HepG2 (cell line): Measurements from ENCODE around the gene SPAG9. TPM values are rescaled to one million over a fixed set of nuclear protein-coding genes. Genes with fewer than 3 reads are reported as not detected.
A peak's percentile ranks its signal among the peaks of the same experiment; 100 is the strongest.

ENCODE experiments used
- ATM ChIP-seq: fragments of 450-650 bp; IDR thresholded peaks from 2 replicates; pipeline ENCODE4 v1.7.1; 2017; ENCODE audit warnings: mild to moderate bottlenecking, borderline replicate concordance
- GLI4 ChIP-seq: sonication (generic); formaldehyde crosslinking; IDR thresholded peaks from 2 replicates; pipeline ENCODE4 v1.5.1; 2020; ENCODE audit warnings: missing genetic modification reagents, mild to moderate bottlenecking, moderate library complexity, borderline replicate concordance
- KDM1A ChIP-seq: IDR thresholded peaks from 2 replicates; pipeline ENCODE4 v1.6.1; 2016; ENCODE audit warnings: missing compliant biosample characterization
- NFIB ChIP-seq: sonication (generic); formaldehyde crosslinking; IDR thresholded peaks from 2 replicates; pipeline ENCODE4 v1.9.0; 2021; ENCODE audit warnings: missing genetic modification reagents, mild to moderate bottlenecking, borderline replicate concordance
- ONECUT2 ChIP-seq: sonication (generic); formaldehyde crosslinking; IDR thresholded peaks from 2 replicates; pipeline ENCODE4 v1.4.0; 2020; ENCODE audit warnings: missing genetic modification reagents
- ZNF543 ChIP-seq: sonication (generic); formaldehyde crosslinking; IDR thresholded peaks from 2 replicates; pipeline ENCODE4 v1.4.0; 2020; ENCODE audit warnings: mild to moderate bottlenecking, missing genetic modification reagents
- ZNF557 ChIP-seq: sonication (generic); formaldehyde crosslinking; IDR thresholded peaks from 2 replicates; pipeline ENCODE4 v1.4.0; 2020; ENCODE audit warnings: missing genetic modification reagents
- ZNF567 ChIP-seq: sonication (generic); formaldehyde crosslinking; IDR thresholded peaks from 2 replicates; pipeline ENCODE4 v1.8.1; 2023; ENCODE audit warnings: mild to moderate bottlenecking, missing genetic modification reagents, borderline replicate concordance
- ZNF589 ChIP-seq: sonication (generic); formaldehyde crosslinking; conservative IDR thresholded peaks from 2 replicates; pipeline ENCODE4 v1.8.0; 2022; ENCODE audit warnings: mild to moderate bottlenecking, moderate library complexity, missing genetic modification reagents
- ZSCAN29 ChIP-seq: sonication (generic); formaldehyde crosslinking; conservative IDR thresholded peaks from 2 replicates; pipeline ENCODE4 v1.4.0; 2020; ENCODE audit warnings: mild to moderate bottlenecking, missing genetic modification reagents
- polyA plus RNA-seq, 8 experiments: library from polyadenylated mRNA; depleted of rRNA in 3 of 8; stranded (reverse) in 7 of 8; unstranded in 1 of 8; fragments of >200 nt; fragmentation: Illumina TruSeq in 4 of 8; extraction: Trizol in 4 of 8; gene quantifications; 2 replicates each; pipeline versions ENCODE4 v1.2.1 to v1.2.3, GENCODE V29; 2011 to 2016; ENCODE audit warnings: low read depth in 4 of 8, missing spikeins in 1 of 8, mixed read lengths in 1 of 8; ENCODE audit not compliant: insufficient read depth in 1 of 8
- total RNA-seq, 5 experiments: library from RNA; depleted of rRNA; stranded (reverse); fragments of >200 nt; fragmentation: Illumina TruSeq; extraction: Trizol; gene quantifications; 2 replicates each; pipeline ENCODE4 v1.2.3, GENCODE V29; 2016; ENCODE audit warnings: low read depth in 1 of 5
- TF ChIP-seq, protein P1 (sequence below): sonication (generic); formaldehyde crosslinking; IDR thresholded peaks from 2 replicates; pipeline ENCODE4 v1.5.0; 2020; ENCODE audit warnings: mild to moderate bottlenecking, missing genetic modification reagents
- TF ChIP-seq, protein P2 (sequence below): sonication (generic); formaldehyde crosslinking; conservative IDR thresholded peaks from 2 replicates; pipeline ENCODE4 v1.8.0; 2022; ENCODE audit warnings: mild to moderate bottlenecking, moderate library complexity, missing genetic modification reagents
- TF ChIP-seq, protein P3 (sequence below): sonication (generic); formaldehyde crosslinking; IDR thresholded peaks from 2 replicates; pipeline ENCODE4 v1.4.0; 2020; ENCODE audit warnings: missing genetic modification reagents, borderline replicate concordance
- TF ChIP-seq, protein P4 (sequence below): fragments of 450-650 bp; IDR thresholded peaks from 2 replicates; pipeline ENCODE4 v1.6.1; 2017; ENCODE audit warnings: mild to moderate bottlenecking
- TF ChIP-seq, protein P5 (sequence below): sonication (generic); formaldehyde crosslinking; IDR thresholded peaks from 2 replicates; pipeline ENCODE4 v1.5.0; 2020; ENCODE audit warnings: missing genetic modification reagents
- TF ChIP-seq, protein P6 (sequence below): sonication (generic); formaldehyde crosslinking; IDR thresholded peaks from 2 replicates; pipeline ENCODE4 v1.9.0; 2021; ENCODE audit warnings: missing genetic modification reagents, borderline replicate concordance

SPAG9 gene
- total and polyA plus RNA-seq, 2 of the 13 experiments (the other 11 are each of a cell fraction or from before 2014, with no cell fraction given): 43.2 to 78.6 TPM

DNA sequence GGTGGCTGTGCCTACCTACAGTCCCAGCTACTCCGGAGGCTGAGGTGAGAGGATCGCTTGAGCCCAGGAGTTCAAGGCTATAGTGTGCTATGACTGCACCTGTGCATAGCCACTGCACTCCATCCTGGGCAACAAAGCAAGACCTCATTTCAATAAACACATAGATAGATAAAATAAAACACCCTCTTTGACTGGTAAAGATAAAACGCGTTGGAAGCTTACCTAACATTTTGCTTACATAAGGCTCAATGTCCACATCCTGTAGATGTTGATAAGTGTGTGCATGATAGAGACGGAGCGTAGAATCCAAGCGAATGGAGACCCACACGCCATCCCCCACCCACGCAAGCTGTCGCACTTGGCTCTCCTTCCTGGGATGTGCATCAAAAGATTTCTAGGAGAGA is 141.1 kb downstream of the SPAG9 start (continued):
- TF ChIP-seq, protein P1, sequence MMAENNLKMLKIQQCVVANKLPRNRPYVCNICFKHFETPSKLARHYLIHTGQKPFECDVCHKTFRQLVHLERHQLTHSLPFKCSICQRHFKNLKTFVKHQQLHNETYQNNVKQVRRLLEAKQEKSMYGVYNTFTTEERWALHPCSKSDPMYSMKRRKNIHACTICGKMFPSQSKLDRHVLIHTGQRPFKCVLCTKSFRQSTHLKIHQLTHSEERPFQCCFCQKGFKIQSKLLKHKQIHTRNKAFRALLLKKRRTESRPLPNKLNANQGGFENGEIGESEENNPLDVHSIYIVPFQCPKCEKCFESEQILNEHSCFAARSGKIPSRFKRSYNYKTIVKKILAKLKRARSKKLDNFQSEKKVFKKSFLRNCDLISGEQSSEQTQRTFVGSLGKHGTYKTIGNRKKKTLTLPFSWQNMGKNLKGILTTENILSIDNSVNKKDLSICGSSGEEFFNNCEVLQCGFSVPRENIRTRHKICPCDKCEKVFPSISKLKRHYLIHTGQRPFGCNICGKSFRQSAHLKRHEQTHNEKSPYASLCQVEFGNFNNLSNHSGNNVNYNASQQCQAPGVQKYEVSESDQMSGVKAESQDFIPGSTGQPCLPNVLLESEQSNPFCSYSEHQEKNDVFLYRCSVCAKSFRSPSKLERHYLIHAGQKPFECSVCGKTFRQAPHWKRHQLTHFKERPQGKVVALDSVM (CRISPR knock-in tag): peak; percentile 99
- TF ChIP-seq, protein P2, sequence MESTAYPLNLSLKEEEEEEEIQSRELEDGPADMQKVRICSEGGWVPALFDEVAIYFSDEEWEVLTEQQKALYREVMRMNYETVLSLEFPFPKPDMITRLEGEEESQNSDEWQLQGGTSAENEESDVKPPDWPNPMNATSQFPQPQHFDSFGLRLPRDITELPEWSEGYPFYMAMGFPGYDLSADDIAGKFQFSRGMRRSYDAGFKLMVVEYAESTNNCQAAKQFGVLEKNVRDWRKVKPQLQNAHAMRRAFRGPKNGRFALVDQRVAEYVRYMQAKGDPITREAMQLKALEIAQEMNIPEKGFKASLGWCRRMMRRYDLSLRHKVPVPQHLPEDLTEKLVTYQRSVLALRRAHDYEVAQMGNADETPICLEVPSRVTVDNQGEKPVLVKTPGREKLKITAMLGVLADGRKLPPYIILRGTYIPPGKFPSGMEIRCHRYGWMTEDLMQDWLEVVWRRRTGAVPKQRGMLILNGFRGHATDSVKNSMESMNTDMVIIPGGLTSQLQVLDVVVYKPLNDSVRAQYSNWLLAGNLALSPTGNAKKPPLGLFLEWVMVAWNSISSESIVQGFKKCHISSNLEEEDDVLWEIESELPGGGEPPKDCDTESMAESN (CRISPR knock-in tag): no peak
- TF ChIP-seq ZSCAN29 (CRISPR knock-in tag) (peak; percentile 65; the same call in 1 of the 2 replicates), ZNF557 (CRISPR knock-in tag) (peak; percentile 16; the same call in 1 of the 2 replicates), ATM (no peak), ZNF589 (CRISPR knock-in tag) (no peak), ONECUT2 (CRISPR knock-in tag) (no peak), ZNF543 (no peak), GLI4 (CRISPR knock-in tag) (no peak), ZNF567 (CRISPR knock-in tag) (0 out of 2 replicates have a peak, but pooled peaks have one; percentile 32), NFIB (CRISPR knock-in tag) (no peak), KDM1A (CRISPR knock-in tag) (0 out of 2 replicates have a peak, but pooled peaks have one; percentile 9)
- TF ChIP-seq, protein P3, sequence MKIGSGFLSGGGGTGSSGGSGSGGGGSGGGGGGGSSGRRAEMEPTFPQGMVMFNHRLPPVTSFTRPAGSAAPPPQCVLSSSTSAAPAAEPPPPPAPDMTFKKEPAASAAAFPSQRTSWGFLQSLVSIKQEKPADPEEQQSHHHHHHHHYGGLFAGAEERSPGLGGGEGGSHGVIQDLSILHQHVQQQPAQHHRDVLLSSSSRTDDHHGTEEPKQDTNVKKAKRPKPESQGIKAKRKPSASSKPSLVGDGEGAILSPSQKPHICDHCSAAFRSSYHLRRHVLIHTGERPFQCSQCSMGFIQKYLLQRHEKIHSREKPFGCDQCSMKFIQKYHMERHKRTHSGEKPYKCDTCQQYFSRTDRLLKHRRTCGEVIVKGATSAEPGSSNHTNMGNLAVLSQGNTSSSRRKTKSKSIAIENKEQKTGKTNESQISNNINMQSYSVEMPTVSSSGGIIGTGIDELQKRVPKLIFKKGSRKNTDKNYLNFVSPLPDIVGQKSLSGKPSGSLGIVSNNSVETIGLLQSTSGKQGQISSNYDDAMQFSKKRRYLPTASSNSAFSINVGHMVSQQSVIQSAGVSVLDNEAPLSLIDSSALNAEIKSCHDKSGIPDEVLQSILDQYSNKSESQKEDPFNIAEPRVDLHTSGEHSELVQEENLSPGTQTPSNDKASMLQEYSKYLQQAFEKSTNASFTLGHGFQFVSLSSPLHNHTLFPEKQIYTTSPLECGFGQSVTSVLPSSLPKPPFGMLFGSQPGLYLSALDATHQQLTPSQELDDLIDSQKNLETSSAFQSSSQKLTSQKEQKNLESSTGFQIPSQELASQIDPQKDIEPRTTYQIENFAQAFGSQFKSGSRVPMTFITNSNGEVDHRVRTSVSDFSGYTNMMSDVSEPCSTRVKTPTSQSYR: peak; percentile 79
- TF ChIP-seq, protein P4, sequence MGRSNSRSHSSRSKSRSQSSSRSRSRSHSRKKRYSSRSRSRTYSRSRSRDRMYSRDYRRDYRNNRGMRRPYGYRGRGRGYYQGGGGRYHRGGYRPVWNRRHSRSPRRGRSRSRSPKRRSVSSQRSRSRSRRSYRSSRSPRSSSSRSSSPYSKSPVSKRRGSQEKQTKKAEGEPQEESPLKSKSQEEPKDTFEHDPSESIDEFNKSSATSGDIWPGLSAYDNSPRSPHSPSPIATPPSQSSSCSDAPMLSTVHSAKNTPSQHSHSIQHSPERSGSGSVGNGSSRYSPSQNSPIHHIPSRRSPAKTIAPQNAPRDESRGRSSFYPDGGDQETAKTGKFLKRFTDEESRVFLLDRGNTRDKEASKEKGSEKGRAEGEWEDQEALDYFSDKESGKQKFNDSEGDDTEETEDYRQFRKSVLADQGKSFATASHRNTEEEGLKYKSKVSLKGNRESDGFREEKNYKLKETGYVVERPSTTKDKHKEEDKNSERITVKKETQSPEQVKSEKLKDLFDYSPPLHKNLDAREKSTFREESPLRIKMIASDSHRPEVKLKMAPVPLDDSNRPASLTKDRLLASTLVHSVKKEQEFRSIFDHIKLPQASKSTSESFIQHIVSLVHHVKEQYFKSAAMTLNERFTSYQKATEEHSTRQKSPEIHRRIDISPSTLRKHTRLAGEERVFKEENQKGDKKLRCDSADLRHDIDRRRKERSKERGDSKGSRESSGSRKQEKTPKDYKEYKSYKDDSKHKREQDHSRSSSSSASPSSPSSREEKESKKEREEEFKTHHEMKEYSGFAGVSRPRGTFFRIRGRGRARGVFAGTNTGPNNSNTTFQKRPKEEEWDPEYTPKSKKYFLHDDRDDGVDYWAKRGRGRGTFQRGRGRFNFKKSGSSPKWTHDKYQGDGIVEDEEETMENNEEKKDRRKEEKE: no peak
- TF ChIP-seq, protein P5, sequence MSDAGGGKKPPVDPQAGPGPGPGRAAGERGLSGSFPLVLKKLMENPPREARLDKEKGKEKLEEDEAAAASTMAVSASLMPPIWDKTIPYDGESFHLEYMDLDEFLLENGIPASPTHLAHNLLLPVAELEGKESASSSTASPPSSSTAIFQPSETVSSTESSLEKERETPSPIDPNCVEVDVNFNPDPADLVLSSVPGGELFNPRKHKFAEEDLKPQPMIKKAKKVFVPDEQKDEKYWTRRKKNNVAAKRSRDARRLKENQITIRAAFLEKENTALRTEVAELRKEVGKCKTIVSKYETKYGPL (CRISPR knock-in tag): peak; percentile 76; the same call in 1 of the 2 replicates
- TF ChIP-seq, protein P6, sequence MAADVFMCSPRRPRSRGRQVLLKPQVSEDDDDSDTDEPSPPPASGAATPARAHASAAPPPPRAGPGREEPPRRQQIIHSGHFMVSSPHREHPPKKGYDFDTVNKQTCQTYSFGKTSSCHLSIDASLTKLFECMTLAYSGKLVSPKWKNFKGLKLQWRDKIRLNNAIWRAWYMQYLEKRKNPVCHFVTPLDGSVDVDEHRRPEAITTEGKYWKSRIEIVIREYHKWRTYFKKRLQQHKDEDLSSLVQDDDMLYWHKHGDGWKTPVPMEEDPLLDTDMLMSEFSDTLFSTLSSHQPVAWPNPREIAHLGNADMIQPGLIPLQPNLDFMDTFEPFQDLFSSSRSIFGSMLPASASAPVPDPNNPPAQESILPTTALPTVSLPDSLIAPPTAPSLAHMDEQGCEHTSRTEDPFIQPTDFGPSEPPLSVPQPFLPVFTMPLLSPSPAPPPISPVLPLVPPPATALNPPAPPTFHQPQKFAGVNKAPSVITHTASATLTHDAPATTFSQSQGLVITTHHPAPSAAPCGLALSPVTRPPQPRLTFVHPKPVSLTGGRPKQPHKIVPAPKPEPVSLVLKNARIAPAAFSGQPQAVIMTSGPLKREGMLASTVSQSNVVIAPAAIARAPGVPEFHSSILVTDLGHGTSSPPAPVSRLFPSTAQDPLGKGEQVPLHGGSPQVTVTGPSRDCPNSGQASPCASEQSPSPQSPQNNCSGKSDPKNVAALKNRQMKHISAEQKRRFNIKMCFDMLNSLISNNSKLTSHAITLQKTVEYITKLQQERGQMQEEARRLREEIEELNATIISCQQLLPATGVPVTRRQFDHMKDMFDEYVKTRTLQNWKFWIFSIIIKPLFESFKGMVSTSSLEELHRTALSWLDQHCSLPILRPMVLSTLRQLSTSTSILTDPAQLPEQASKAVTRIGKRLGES (CRISPR knock-in tag): no peak
